GM21576 (cell line): ENCODE results near the gene IMMP1L.

Experiments
- ATAC-seq: cut with Tn5 transposase; IDR thresholded peaks from one replicate; pipeline ENCODE4 v1.9.1; 2021; ENCODE audit warnings: mild to moderate bottlenecking, moderate library complexity; ENCODE audit not compliant: unreplicated experiment

IMMP1L gene

GRCh38 chr11:31477528-31478222 is 31.7 kb downstream of the IMMP1L start:
- ATAC-seq = no peak

GRCh38 chr11:31474083-31474482 is 35.3 kb downstream of the IMMP1L start:
- no peak for ATAC-seq

GRCh38 chr11:31464436-31464835 is 45.0 kb downstream of the IMMP1L start:
- ATAC-seq = no peak

GRCh38 chr11:31455177-31455576 is 54.2 kb downstream of the IMMP1L start:
- no peak for ATAC-seq

- no peak for ATAC-seq
Measured at GRCh38 chr11:31450841-31451240, 58.6 kb downstream of the IMMP1L start.

GRCh38 chr11:31449040-31449439 is 60.4 kb downstream of the IMMP1L start:
- no peak for ATAC-seq

GRCh38 chr11:31445621-31446020 is 63.8 kb downstream of the IMMP1L start:
- no peak for ATAC-seq

- no peak for ATAC-seq
Measured at GRCh38 chr11:31443802-31444201, 65.6 kb downstream of the IMMP1L start.

GRCh38 chr11:31442086-31442485 is 67.3 kb downstream of the IMMP1L start:
- no peak for ATAC-seq

- ATAC-seq = no peak
Measured at GRCh38 chr11:31441296-31441695, 68.1 kb downstream of the IMMP1L start.

- ATAC-seq = no peak
Measured at GRCh38 chr11:31437742-31438435, 71.5 kb downstream of the IMMP1L start.

GRCh38 chr11:31433851-31434250 is 75.6 kb downstream of the IMMP1L start:
- no peak for ATAC-seq

GRCh38 chr11:31424652-31425051 is 84.8 kb downstream of the IMMP1L start:
- no peak for ATAC-seq

GRCh38 chr11:31422703-31423102 is 86.7 kb downstream of the IMMP1L start:
- no peak for ATAC-seq

GRCh38 chr11:31421820-31422219 is 87.6 kb downstream of the IMMP1L start:
- no peak for ATAC-seq

- no peak for ATAC-seq
Measured at GRCh38 chr11:31419669-31420068, 89.8 kb downstream of the IMMP1L start.

GRCh38 chr11:31419138-31419537 is 90.3 kb downstream of the IMMP1L start:
- no peak for ATAC-seq

- ATAC-seq = no peak
Measured at GRCh38 chr11:31417816-31418215, 91.6 kb downstream of the IMMP1L start.

GRCh38 chr11:31417357-31417756 is 92.1 kb downstream of the IMMP1L start:
- ATAC-seq = no peak

- no peak for ATAC-seq
Measured at GRCh38 chr11:31415435-31415834, 94.0 kb downstream of the IMMP1L start.

GRCh38 chr11:31414338-31414737 is 95.1 kb downstream of the IMMP1L start:
- ATAC-seq = no peak

- ATAC-seq = no peak
Measured at GRCh38 chr11:31412946-31413345, 96.5 kb downstream of the IMMP1L start.

- no peak for ATAC-seq
Measured at GRCh38 chr11:31408201-31408600, 101.2 kb downstream of the IMMP1L start.
